ENCODE measurements around the gene AKR1C1. TPM values are rescaled to one million over a fixed set of nuclear protein-coding genes. Genes with fewer than 3 reads are reported as not detected.
"Not testable (repeated sequence)": the region's sequence is repeated elsewhere in the genome, so short reads cannot be mapped to it uniquely, and the experiment has no call there.

The AKR1C1 gene
- total RNA-seq, 1 donor from 2014 or later = 1.3 TPM

- H3K9ac ChIP-seq (ENCODE audit: low read length) = no peak overlapping the region
- no peak overlapping the region for H3K4me3 ChIP-seq (ENCODE audit: insufficient read depth, low read depth, low read length)
- no peaks in the 10 kb centered on the region for H3K27me3 ChIP-seq (ENCODE audit: insufficient read depth, low read length)
- Mint-ChIP-seq H3K9me3 (ENCODE audit: unreplicated experiment) (no peaks in the 10 kb centered on the region), H3K27ac (ENCODE audit: unreplicated experiment) (no peak overlapping the region), H3K4me1 (ENCODE audit: low read depth, unreplicated experiment) (no peaks in the 10 kb centered on the region), H3K4me3 (ENCODE audit: unreplicated experiment) (no peak overlapping the region), H3K36me3 (ENCODE audit: low read depth, unreplicated experiment) (no peaks in the 10 kb centered on the region), H3K27me3 (ENCODE audit: low read depth, unreplicated experiment) (peaks cover 9% of the 10 kb centered on the region)
- DNase-seq (ENCODE audit: low read depth) (no peak), FAIRE-seq (no peak)
- no peak overlapping the region for H2AFZ ChIP-seq (ENCODE audit: low read depth, low read length)
- H3K9me3 ChIP-seq (ENCODE audit: insufficient read depth, low read depth, low read length) = no peaks in the 10 kb centered on the region
- no peak overlapping the region for H3K4me2 ChIP-seq (ENCODE audit: low read length)
- H3K27ac ChIP-seq (ENCODE audit: low read depth, low read length) = no peak overlapping the region
- no peaks in the 10 kb centered on the region for H3K4me1 ChIP-seq (ENCODE audit: insufficient read depth, low read length)
- no peaks in the 10 kb centered on the region for H3K79me2 ChIP-seq (ENCODE audit: insufficient read depth, low read length)
- H4K20me1 ChIP-seq (ENCODE audit: insufficient read depth, low read length) = no peaks in the 10 kb centered on the region
- no peaks in the 10 kb centered on the region for H3K36me3 ChIP-seq (ENCODE audit: insufficient read depth, low read length)
- TF ChIP-seq CTCF (IDR thresholded peaks at IDR 0.05; ENCODE audit: insufficient read depth, low read depth, low read length) (no peak), EZH2 (IDR thresholded peaks at IDR 0.05; ENCODE audit: insufficient read depth, low read length) (no peak)
Observed at GRCh38 chr10:4998671-4999070, 35.5 kb downstream of the AKR1C1 start.

- peaks cover 9% of the 10 kb centered on the region for H3K27me3 Mint-ChIP-seq (ENCODE audit: low read depth, unreplicated experiment)
- H3K4me2 ChIP-seq (ENCODE audit: low read length) = no peak overlapping the region
- no peaks in the 10 kb centered on the region for H3K9me3 ChIP-seq (ENCODE audit: insufficient read depth, low read depth, low read length)
- H3K4me1 Mint-ChIP-seq (ENCODE audit: low read depth, unreplicated experiment) = no peaks in the 10 kb centered on the region
- H3K27me3 ChIP-seq (ENCODE audit: insufficient read depth, low read length) = no peaks in the 10 kb centered on the region
- H4K20me1 ChIP-seq (ENCODE audit: insufficient read depth, low read length) = no peaks in the 10 kb centered on the region
- TF ChIP-seq EZH2 (IDR thresholded peaks at IDR 0.05; ENCODE audit: insufficient read depth, low read length) (no peak), CTCF (IDR thresholded peaks at IDR 0.05; ENCODE audit: insufficient read depth, low read depth, low read length) (no peak)
- no peak for FAIRE-seq
- H3K9me3 Mint-ChIP-seq (ENCODE audit: unreplicated experiment) = no peaks in the 10 kb centered on the region
- H3K4me1 ChIP-seq (ENCODE audit: insufficient read depth, low read length) = no peaks in the 10 kb centered on the region
- no peak overlapping the region for H3K4me3 Mint-ChIP-seq (ENCODE audit: unreplicated experiment)
- H3K79me2 ChIP-seq (ENCODE audit: insufficient read depth, low read length) = no peaks in the 10 kb centered on the region
- H3K36me3 ChIP-seq (ENCODE audit: insufficient read depth, low read length) = no peaks in the 10 kb centered on the region
- H3K4me3 ChIP-seq (ENCODE audit: insufficient read depth, low read depth, low read length) = no peak overlapping the region
- H2AFZ ChIP-seq (ENCODE audit: low read depth, low read length) = no peak overlapping the region
- no peak overlapping the region for H3K9ac ChIP-seq (ENCODE audit: low read length)
- no peak overlapping the region for H3K27ac ChIP-seq (ENCODE audit: low read depth, low read length)
- no peaks in the 10 kb centered on the region for H3K36me3 Mint-ChIP-seq (ENCODE audit: low read depth, unreplicated experiment)
- DNase-seq (ENCODE audit: low read depth) = no peak
- no peak overlapping the region for H3K27ac Mint-ChIP-seq (ENCODE audit: unreplicated experiment)
Observed at GRCh38 chr10:5002013-5002727, 39.0 kb downstream of the AKR1C1 start.

GRCh38 chr10:5003127-5004029, 40.2 kb downstream of the AKR1C1 start, which contains the start of gene AKR1C2:
AKR1C2 (minus strand) TSS chr10:5003857; CDS start chr10:5003835, 22 bp downstream.
- H3K27me3 ChIP-seq (ENCODE audit: insufficient read depth, low read length); H2AFZ ChIP-seq (ENCODE audit: low read depth, low read length): not testable (repeated sequence)

GRCh38 chr10:5004030-5004385, 40.8 kb downstream of the AKR1C1 start:
- H3K4me3 ChIP-seq (ENCODE audit: insufficient read depth, low read depth, low read length); H3K36me3 Mint-ChIP-seq (ENCODE audit: low read depth, unreplicated experiment); H2AFZ ChIP-seq (ENCODE audit: low read depth, low read length); H3K27me3 ChIP-seq (ENCODE audit: insufficient read depth, low read length); H3K9me3 ChIP-seq (ENCODE audit: insufficient read depth, low read depth, low read length); H3K4me3 Mint-ChIP-seq (ENCODE audit: unreplicated experiment); H3K9ac ChIP-seq (ENCODE audit: low read length); H3K4me1 Mint-ChIP-seq (ENCODE audit: low read depth, unreplicated experiment); H3K79me2 ChIP-seq (ENCODE audit: insufficient read depth, low read length); H3K27me3 Mint-ChIP-seq (ENCODE audit: low read depth, unreplicated experiment); H3K4me1 ChIP-seq (ENCODE audit: insufficient read depth, low read length); H3K4me2 ChIP-seq (ENCODE audit: low read length); H3K9me3 Mint-ChIP-seq (ENCODE audit: unreplicated experiment); H3K27ac ChIP-seq (ENCODE audit: low read depth, low read length); FAIRE-seq; DNase-seq (ENCODE audit: low read depth); H4K20me1 ChIP-seq (ENCODE audit: insufficient read depth, low read length); H3K27ac Mint-ChIP-seq (ENCODE audit: unreplicated experiment); H3K36me3 ChIP-seq (ENCODE audit: insufficient read depth, low read length): not testable (repeated sequence)

More at GRCh38 chr10:5003127-5004029, 40.2 kb downstream of the AKR1C1 start, which contains the start of gene AKR1C2:
- DNase-seq (ENCODE audit: low read depth); H3K4me3 Mint-ChIP-seq (ENCODE audit: unreplicated experiment); H3K36me3 Mint-ChIP-seq (ENCODE audit: low read depth, unreplicated experiment); H3K36me3 ChIP-seq (ENCODE audit: insufficient read depth, low read length); H3K4me1 ChIP-seq (ENCODE audit: insufficient read depth, low read length); H4K20me1 ChIP-seq (ENCODE audit: insufficient read depth, low read length); FAIRE-seq; H3K4me1 Mint-ChIP-seq (ENCODE audit: low read depth, unreplicated experiment); H3K27ac Mint-ChIP-seq (ENCODE audit: unreplicated experiment); H3K27ac ChIP-seq (ENCODE audit: low read depth, low read length); H3K9ac ChIP-seq (ENCODE audit: low read length); H3K9me3 Mint-ChIP-seq (ENCODE audit: unreplicated experiment); H3K79me2 ChIP-seq (ENCODE audit: insufficient read depth, low read length); H3K27me3 Mint-ChIP-seq (ENCODE audit: low read depth, unreplicated experiment); H3K4me3 ChIP-seq (ENCODE audit: insufficient read depth, low read depth, low read length); H3K9me3 ChIP-seq (ENCODE audit: insufficient read depth, low read depth, low read length); H3K4me2 ChIP-seq (ENCODE audit: low read length): not testable (repeated sequence)

Data from astrocyte (in vitro differentiated cells and primary cell).